ENCODE data around the gene GMDS.

DNA sequence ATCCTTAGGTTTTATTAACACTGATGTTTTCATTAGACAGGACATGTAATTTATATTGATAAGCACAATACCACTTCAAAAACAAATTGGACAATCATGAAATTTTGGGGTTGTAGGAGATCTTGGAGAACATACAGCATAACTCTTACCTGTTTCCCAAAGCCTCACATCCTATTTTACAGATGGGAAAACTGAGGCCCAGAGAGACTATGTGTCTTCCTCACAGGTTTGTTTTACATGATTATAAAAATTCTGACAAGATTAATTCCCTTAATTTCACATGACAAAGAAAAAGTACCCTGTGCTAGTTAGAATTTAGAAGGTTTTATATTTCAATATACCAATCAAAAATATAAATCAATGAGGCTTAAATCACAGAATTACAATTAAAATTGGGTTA is 145.5 kb downstream of the GMDS start:
- TF ChIP-seq CTCF (IDR thresholded peaks at IDR 0.05) (no peak), EZH2 (IDR thresholded peaks at IDR 0.05; ENCODE audit: borderline replicate concordance, insufficient read depth, low read depth, low read length, poor library complexity, severe bottlenecking) (no peak)
